Epithelial cell of proximal tubule (primary cell): ENCODE measurements around the gene ATXN1L. TPM values are rescaled to one million over a fixed set of nuclear protein-coding genes. Genes with fewer than 3 reads are reported as not detected.
"Not testable (repeated sequence)": the region's sequence is repeated elsewhere in the genome, so short reads cannot be mapped to it uniquely, and the experiment has no call there.

Source experiments
- DNase-seq: peaks from one replicate; pipeline ENCODE4 v3.0.0-alpha.2; 2011; ENCODE audit warnings: low read depth
- H3K4me3 ChIP-seq: 2 replicates; pipeline ENCODE4 v1.5.1; 2011; ENCODE audit warnings: low read depth, mild to moderate bottlenecking, low read length
- total RNA-seq: library from RNA; depleted of rRNA; stranded (reverse); fragments of >200 nt; gene quantifications from 2 replicates; pipeline ENCODE4 v1.2.3, GENCODE V29; 2015
- TF ChIP-seq, protein P1 (sequence below): conservative IDR thresholded peaks from 2 replicates; pipeline ENCODE4 v1.5.1; 2012; ENCODE audit warnings: low read depth, mild to moderate bottlenecking, low read length

Gene ATXN1L
- total RNA-seq, 1 donor from 2014 or later, result 9.5 TPM

- DNase-seq, result no peak
Measured at GRCh38 chr16:71811261-71811803, 34.4 kb upstream of the ATXN1L start.

DNA sequence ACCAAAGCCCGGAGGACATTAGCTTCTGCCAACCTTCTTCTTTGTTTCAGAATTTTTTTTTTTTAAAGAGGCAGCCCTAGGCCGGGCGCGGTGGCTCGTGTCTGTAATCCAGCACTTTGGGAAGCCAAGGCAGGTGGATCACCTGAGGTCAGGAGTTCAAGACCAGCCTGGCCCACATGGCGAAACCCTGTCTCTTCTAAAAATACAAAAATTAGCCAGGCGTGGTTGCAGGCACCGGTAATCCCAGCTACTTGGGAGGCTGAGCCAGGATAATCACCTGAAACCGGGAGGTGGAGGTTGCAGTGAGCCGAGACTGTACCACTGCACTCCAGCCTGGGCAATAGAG is 28.6 kb upstream of the ATXN1L start:
- not testable (repeated sequence) for H3K4me3 ChIP-seq, DNase-seq

More at GRCh38 chr16:71811261-71811803, 34.4 kb upstream of the ATXN1L start:
- TF ChIP-seq, protein P1, sequence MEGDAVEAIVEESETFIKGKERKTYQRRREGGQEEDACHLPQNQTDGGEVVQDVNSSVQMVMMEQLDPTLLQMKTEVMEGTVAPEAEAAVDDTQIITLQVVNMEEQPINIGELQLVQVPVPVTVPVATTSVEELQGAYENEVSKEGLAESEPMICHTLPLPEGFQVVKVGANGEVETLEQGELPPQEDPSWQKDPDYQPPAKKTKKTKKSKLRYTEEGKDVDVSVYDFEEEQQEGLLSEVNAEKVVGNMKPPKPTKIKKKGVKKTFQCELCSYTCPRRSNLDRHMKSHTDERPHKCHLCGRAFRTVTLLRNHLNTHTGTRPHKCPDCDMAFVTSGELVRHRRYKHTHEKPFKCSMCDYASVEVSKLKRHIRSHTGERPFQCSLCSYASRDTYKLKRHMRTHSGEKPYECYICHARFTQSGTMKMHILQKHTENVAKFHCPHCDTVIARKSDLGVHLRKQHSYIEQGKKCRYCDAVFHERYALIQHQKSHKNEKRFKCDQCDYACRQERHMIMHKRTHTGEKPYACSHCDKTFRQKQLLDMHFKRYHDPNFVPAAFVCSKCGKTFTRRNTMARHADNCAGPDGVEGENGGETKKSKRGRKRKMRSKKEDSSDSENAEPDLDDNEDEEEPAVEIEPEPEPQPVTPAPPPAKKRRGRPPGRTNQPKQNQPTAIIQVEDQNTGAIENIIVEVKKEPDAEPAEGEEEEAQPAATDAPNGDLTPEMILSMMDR, result no peak
- no peak overlapping the region for H3K4me3 ChIP-seq

GRCh38 chr16:71826533-71827017 is 19.2 kb upstream of the ATXN1L start:
- DNase-seq, result no peak
- H3K4me3 ChIP-seq, result no peak overlapping the region
- TF ChIP-seq, protein P1, result no peak

GRCh38 chr16:71830359-71830758 is 15.4 kb upstream of the ATXN1L start:
- TF ChIP-seq, protein P1, result no peak
- DNase-seq, result no peak
- no peak overlapping the region for H3K4me3 ChIP-seq

DNA sequence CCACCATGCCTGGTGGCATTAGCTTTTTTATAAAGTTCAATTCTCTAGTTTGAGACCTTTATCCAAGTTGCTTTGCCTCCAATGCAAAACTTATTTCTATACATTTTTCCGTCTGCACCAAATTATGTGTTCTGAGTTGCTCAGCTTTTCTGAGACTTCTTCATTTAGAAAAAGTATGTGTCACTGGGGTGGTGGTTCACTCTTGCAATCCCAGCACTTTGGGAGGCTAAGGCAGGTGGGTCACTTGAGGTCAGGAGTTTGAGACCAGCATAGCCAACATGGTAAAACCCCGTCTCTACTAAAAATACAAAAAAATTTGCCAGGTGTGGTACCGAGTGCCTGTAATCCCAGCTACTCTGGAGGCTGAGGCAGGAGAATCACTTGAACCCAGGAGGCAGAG is 14.1 kb upstream of the ATXN1L start:
- DNase-seq, H3K4me3 ChIP-seq: not testable (repeated sequence)

DNA sequence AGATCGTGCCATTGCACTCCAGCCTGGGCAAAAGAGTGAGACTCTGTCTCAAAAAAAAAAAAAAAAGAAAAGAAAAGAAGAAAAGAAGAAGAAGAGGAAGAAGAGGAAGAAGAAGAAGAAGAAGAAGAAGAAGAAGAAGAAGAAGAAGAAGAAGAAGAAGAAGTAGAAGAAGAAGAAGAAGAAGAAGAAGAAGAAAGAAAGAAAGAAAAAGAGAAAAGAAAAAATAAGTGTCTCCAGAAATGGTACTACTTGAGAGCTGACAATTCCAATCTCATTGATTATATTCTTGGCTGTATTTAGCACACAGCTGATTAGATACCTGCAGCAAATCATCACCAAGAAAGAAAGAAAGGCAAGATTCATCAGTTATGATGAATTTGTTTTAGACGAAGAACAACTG is 13.7 kb upstream of the ATXN1L start:
- not testable (repeated sequence) for DNase-seq, H3K4me3 ChIP-seq

GRCh38 chr16:71834291-71834690 is 11.5 kb upstream of the ATXN1L start:
- no peak for DNase-seq
- TF ChIP-seq, protein P1, result no peak
- no peak overlapping the region for H3K4me3 ChIP-seq

DNA sequence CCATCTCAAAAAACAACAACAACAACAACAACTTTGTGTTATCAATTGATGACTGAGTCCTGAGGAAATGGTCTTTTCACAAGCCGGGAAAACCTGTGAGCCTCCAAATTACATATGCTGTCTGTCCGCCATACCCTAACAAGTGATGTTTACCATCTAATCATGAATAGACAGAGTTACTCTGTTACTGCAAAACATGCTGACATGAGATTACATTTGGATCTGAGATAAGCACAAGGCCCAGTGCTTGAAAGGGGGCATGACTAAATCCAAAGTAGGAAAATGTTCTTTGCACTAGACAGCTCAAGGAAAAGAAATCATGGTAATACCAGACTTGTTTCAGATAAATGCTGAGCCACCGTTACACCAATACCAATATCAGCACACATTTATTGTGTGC is 8.6 kb upstream of the ATXN1L start:
- no peak overlapping the region for H3K4me3 ChIP-seq
- DNase-seq, result no peak
- TF ChIP-seq, protein P1, result no peak

- TF ChIP-seq, protein P1, result no peak
- no peak for DNase-seq
- H3K4me3 ChIP-seq, result no peak overlapping the region
Measured at GRCh38 chr16:71840052-71840451, 5.7 kb upstream of the ATXN1L start.
